Gastroesophageal sphincter (tissue), 4 donors: ENCODE data around the gene EEF1AKMT4. TPM values are rescaled to one million over a fixed set of nuclear protein-coding genes. Genes with fewer than 3 reads are reported as not detected.
A peak's percentile ranks its signal among the peaks of the same experiment; 100 is the strongest.

Experiments
- ATAC-seq: fragments of 150-250 bp; one replicate; pipeline ENCODE4 v1.9.1; 2016; ENCODE audit warnings: mild to moderate bottlenecking, moderate library complexity
- H3K27ac ChIP-seq, 4 donors: fragments of 200-600 bp; sonication (generic) in 3 of 4; 1 replicate in 3 of 4; 2 replicates in 1 of 4; pipeline ENCODE4 v1.5.1; 2016 to 2019
- H3K27me3 ChIP-seq: fragments of 200-600 bp; sonication (generic); one replicate; pipeline ENCODE4 v1.5.1; 2019
- H3K36me3 ChIP-seq, 2 donors: fragments of 200-600 bp; sonication (generic); one replicate each; pipeline ENCODE4 v1.5.1; 2019; ENCODE audit warnings: control low read depth in 1 of 2
- H3K4me1 ChIP-seq, 3 donors: fragments of 200-600 bp; sonication (generic); 1 replicate in 2 of 3; 2 replicates in 1 of 3; pipeline ENCODE4 v1.5.1; 2016 to 2019; ENCODE audit warnings: control low read depth in 2 of 3
- H3K4me3 ChIP-seq, 2 donors: fragments of 200-600 bp; sonication (generic); one replicate each; pipeline ENCODE4 v1.5.1; 2019; ENCODE audit warnings: mild to moderate bottlenecking in 1 of 2, moderate library complexity in 1 of 2
- H3K9me3 ChIP-seq, 3 donors: fragments of 200-600 bp; sonication (generic); one replicate each; pipeline ENCODE4 v1.5.1; 2017 to 2019; ENCODE audit warnings: control low read depth in 2 of 3
- EP300 ChIP-seq: sonication (generic); formaldehyde crosslinking; IDR thresholded peaks from one replicate; pipeline ENCODE4 v1.6.1; 2017; ENCODE audit warnings: antibody characterized with exemption, mild to moderate bottlenecking
- POLR2A ChIP-seq, 2 donors: fragments of 450-650 bp; IDR thresholded peaks; one replicate each; pipeline ENCODE4 v1.6.1; 2017; ENCODE audit warnings: antibody characterized with exemption in 2 of 2, mild to moderate bottlenecking in 2 of 2, moderate library complexity in 1 of 2
- POLR2AphosphoS5 ChIP-seq: sonication (generic); formaldehyde crosslinking; IDR thresholded peaks from one replicate; pipeline ENCODE4 v1.6.1; 2017; ENCODE audit warnings: antibody characterized with exemption
- WGBS, 2 donors: methylation state at CpG; one replicate each; pipeline ENCODE4 v1.1.5; 2018; ENCODE audit warnings: low coverage in 1 of 2; 5-methylcytosine and 5-hydroxymethylcytosine counted together
- total RNA-seq, 4 donors: library from RNA; depleted of rRNA; stranded (reverse); fragments of >200 nt; gene quantifications; one replicate each; pipeline ENCODE4 v1.1.0, GENCODE V29; 2016
- TF ChIP-seq, protein P1 (sequence below), 4 experiments: fragments of 200-600 bp in 2 of 4; fragments of 450-650 bp in 2 of 4; sonication (generic) in 1 of 4; IDR thresholded peaks; one replicate each; pipeline ENCODE4 v1.5.1; 2017 to 2019; ENCODE audit warnings: antibody characterized with exemption in 4 of 4, mild to moderate bottlenecking in 2 of 4, moderate library complexity in 2 of 4

EEF1AKMT4 gene
- total RNA-seq, 4 donors from 2014 or later = 1.4 to 3.8 (median 2.2) TPM

DNA sequence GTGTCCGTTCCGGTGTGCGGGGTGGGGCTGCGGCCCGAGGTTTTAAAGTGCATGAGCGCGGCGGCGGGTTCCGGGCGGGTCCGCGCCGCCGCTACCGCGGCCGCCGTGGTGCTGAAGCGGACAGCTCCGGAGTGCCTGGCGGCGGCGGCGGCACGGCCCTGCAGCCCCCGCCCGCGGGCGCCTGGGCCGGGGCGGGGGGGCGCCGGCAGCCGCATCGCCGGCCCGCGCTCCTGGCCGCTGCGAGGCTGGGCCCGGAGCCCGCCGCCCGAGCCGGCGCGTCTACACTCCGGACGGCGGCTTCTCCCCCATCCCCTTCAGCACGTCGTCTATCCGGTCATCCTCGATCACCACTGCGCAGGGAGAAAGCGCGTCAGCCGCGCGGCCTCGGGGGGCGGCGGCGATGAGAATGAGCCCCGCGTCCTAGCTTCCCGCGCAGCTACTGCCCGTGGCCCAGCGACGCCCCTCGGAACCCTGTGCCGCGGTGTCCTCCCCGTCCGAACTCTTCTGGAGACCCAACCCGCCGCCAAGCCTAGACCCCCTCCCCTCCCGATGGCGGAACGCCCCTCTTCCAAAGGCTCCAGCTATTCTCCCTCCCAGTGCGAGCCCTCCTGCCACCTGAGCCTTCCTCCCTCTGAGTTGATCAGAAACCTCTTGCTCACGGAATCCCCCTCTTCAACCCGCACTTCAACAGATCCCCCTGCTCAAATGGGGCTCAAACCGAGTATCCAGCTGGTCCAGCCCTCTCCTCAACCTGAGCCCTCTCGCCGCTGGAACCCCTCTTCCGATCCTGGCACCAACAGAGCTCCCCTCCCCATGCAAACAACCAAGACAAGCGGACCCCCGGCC is 10.6 kb downstream of the EEF1AKMT4 start:
- Histone ChIP-seq H3K27ac (no peak overlapping the region), H3K4me3 (peak overlapping the region in 1 of 2 donors; percentile 52), H3K9me3 (no peaks in the 10 kb centered on the region), H3K36me3 (peaks cover 0 to 11% of the 10 kb centered on the region in 2 donors), H3K4me1 (peaks cover 0 to 36% (median 21%) of the 10 kb centered on the region in 3 donors), H3K27me3 (peaks cover 82% of the 10 kb centered on the region)
- TF ChIP-seq, protein P1, sequence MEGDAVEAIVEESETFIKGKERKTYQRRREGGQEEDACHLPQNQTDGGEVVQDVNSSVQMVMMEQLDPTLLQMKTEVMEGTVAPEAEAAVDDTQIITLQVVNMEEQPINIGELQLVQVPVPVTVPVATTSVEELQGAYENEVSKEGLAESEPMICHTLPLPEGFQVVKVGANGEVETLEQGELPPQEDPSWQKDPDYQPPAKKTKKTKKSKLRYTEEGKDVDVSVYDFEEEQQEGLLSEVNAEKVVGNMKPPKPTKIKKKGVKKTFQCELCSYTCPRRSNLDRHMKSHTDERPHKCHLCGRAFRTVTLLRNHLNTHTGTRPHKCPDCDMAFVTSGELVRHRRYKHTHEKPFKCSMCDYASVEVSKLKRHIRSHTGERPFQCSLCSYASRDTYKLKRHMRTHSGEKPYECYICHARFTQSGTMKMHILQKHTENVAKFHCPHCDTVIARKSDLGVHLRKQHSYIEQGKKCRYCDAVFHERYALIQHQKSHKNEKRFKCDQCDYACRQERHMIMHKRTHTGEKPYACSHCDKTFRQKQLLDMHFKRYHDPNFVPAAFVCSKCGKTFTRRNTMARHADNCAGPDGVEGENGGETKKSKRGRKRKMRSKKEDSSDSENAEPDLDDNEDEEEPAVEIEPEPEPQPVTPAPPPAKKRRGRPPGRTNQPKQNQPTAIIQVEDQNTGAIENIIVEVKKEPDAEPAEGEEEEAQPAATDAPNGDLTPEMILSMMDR (IDR thresholded peaks at IDR 0.05) = no peak
- TF ChIP-seq EP300 = no peak
- TF ChIP-seq POLR2AphosphoS5 = no peak
- TF ChIP-seq POLR2A (IDR thresholded peaks at IDR 0.05) = no peak
- peak; percentile 76 for ATAC-seq
- WGBS, 2 donors = 0 to 1% methylated on average over 2 to 13 of the region's 91 CpGs

GRCh38 chr3:184260724-184261269 is 11.3 kb downstream of the EEF1AKMT4 start:
- Histone ChIP-seq H3K9me3 (no peaks in the 10 kb centered on the region), H3K4me1 (peaks cover 0 to 36% (median 21%) of the 10 kb centered on the region in 3 donors), H3K36me3 (peaks cover 0 to 11% of the 10 kb centered on the region in 2 donors), H3K4me3 (peak overlapping the region in 1 of 2 donors; percentile 52), H3K27ac (no peak overlapping the region), H3K27me3 (peaks cover 89% of the 10 kb centered on the region)
- TF ChIP-seq, protein P1 (IDR thresholded peaks at IDR 0.05) = no peak
- TF ChIP-seq EP300 (no peak), POLR2AphosphoS5 (no peak), POLR2A (IDR thresholded peaks at IDR 0.05) (no peak)
- no peak for ATAC-seq
- WGBS, 2 donors = no CpG with 5 or more reads among the region's 49 CpGs

GRCh38 chr3:184261270-184261853 is 11.9 kb downstream of the EEF1AKMT4 start, which contains the start of gene CAMK2N2:
CAMK2N2 (minus strand) TSS chr3:184261553; CDS start chr3:184261285, 268 bp downstream.
- H3K27me3 ChIP-seq = peaks cover 95% of the 10 kb centered on the region
- ATAC-seq = peak; percentile 59
- 0 to 2% methylated on average over 1 to 15 of the region's 67 CpGs for WGBS, 2 donors

DNA sequence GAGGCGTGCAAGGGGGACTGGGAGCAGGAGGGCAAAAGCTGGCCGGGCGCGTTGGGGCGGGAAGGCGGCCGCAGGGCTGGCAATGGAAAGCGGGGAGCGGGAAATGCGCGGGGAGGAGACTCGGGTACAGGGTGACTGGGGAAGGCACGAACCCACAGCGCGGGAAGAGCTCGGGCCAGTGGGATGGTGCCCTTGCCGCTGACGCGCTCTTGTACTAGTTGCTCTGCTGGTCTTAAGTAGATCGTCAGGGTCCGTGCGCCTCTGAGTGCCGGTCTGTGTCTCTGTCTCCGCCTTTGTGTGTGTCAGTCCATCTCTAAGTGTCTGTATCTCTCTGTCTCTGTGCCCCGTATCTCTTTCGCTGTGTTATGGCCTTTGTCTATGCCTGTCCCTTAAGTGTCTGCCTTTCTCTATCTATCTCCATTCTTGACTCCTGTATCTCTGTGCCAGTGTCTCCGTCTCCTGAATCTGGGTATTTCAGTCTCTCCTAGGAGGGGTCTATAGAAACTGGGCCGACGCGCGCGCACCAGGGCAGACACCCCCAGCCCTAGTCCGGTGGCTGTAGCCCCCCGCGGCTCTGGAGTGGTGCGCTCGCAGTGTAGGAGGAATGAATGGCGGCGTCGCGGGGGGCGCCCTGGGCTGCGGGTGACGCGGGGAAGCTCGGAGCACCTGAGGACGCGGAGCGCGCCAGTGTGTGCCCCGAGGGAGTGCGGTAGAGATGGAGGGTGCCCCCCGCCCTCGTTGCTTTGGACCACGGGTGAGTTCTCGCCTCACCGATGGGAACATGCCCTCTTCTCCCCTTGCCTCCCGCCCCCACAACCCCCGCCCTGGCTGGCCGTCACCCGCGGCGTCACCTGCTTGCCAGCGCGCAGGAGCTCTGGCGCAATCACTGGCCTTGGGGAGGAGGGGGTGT is 12.6 kb downstream of the EEF1AKMT4 start:
- Histone ChIP-seq H3K4me3 (peak overlapping the region in 1 of 2 donors; percentile 52), H3K4me1 (peaks cover 0 to 36% (median 21%) of the 10 kb centered on the region in 3 donors), H3K36me3 (peaks cover 0 to 11% of the 10 kb centered on the region in 2 donors), H3K9me3 (no peaks in the 10 kb centered on the region), H3K27ac (no peak overlapping the region), H3K27me3 (peaks cover 96% of the 10 kb centered on the region)
- no peak for ATAC-seq
- WGBS, 2 donors = 1 to 4% methylated on average over 5 to 24 of the region's 66 CpGs
- TF ChIP-seq, protein P1 (IDR thresholded peaks at IDR 0.05) = no peak
- TF ChIP-seq EP300 (no peak), POLR2AphosphoS5 (no peak), POLR2A (IDR thresholded peaks at IDR 0.05) (no peak)

More at GRCh38 chr3:184261270-184261853, 11.9 kb downstream of the EEF1AKMT4 start, which contains the start of gene CAMK2N2:
- Histone ChIP-seq H3K36me3 (peaks cover 0 to 11% of the 10 kb centered on the region in 2 donors), H3K9me3 (no peaks in the 10 kb centered on the region), H3K27ac (no peak within 1 kb of the TSS), H3K4me1 (peaks cover 0 to 36% (median 21%) of the 10 kb centered on the region in 3 donors), H3K4me3 (peak within 1 kb of the TSS in 1 of 2 donors; percentile 52)
- no peak for TF ChIP-seq EP300
- TF ChIP-seq, protein P1 (IDR thresholded peaks at IDR 0.05) = no peak
- TF ChIP-seq POLR2A (IDR thresholded peaks at IDR 0.05) = no peak
- TF ChIP-seq POLR2AphosphoS5 = no peak
